NCI-H146 (cell line): ENCODE data around the gene KCNB1.
"Not testable (repeated sequence)": the region's sequence is repeated elsewhere in the genome, so short reads cannot be mapped to it uniquely, and the experiment has no call there.

ENCODE experiments used
- DNase-seq: peaks from one replicate; lab custom pipeline; 2025; lab: John Stamatoyannopoulos, UW

KCNB1 gene

GRCh38 chr20:49435639-49436038 is 46.8 kb downstream of the KCNB1 start:
- peak; percentile 14 for DNase-seq

- peak; percentile 85 for DNase-seq
These were observed 49.1 kb downstream of the KCNB1 start for GRCh38 chr20:49433333-49433732.

GRCh38 chr20:49432550-49432949 is 49.9 kb downstream of the KCNB1 start:
- no peak for DNase-seq

GRCh38 chr20:49431329-49431728 is 51.1 kb downstream of the KCNB1 start:
- no peak for DNase-seq

- DNase-seq, result no peak
These were observed 52.1 kb downstream of the KCNB1 start for GRCh38 chr20:49430320-49430719.

GRCh38 chr20:49427751-49428518 is 54.5 kb downstream of the KCNB1 start:
- DNase-seq, result no peak

- no peak for DNase-seq
These were observed 55.6 kb downstream of the KCNB1 start for GRCh38 chr20:49426873-49427272.

GRCh38 chr20:49426395-49426794 is 56.1 kb downstream of the KCNB1 start:
- DNase-seq, result no peak

- DNase-seq, result peak; percentile 24
These were observed 57.9 kb downstream of the KCNB1 start for GRCh38 chr20:49424536-49424935.

GRCh38 chr20:49422161-49422560 is 60.3 kb downstream of the KCNB1 start:
- DNase-seq, result no peak

- no peak for DNase-seq
These were observed 61.6 kb downstream of the KCNB1 start for GRCh38 chr20:49420811-49421295.

DNA sequence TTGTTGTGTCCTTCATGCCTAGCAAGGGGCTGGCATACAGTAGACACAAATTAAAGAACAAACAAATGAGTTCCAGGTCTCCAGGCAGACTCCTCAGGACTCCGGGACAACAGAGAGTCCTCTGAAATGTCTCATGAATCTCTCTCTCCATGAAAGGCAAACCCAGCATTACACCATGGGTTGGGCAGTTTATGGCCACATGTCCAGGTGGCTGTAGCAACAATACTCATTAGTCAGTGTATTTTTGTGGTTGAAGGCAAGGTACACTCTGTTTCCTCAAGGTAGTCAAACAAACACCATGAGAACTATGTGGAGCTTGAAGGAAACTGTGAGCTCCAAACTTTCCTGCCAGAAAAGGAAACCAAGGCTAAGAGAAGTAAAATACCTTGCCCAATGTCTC is 62.2 kb downstream of the KCNB1 start:
- DNase-seq, result no peak

GRCh38 chr20:49419785-49420184 is 62.7 kb downstream of the KCNB1 start:
- no peak for DNase-seq

DNA sequence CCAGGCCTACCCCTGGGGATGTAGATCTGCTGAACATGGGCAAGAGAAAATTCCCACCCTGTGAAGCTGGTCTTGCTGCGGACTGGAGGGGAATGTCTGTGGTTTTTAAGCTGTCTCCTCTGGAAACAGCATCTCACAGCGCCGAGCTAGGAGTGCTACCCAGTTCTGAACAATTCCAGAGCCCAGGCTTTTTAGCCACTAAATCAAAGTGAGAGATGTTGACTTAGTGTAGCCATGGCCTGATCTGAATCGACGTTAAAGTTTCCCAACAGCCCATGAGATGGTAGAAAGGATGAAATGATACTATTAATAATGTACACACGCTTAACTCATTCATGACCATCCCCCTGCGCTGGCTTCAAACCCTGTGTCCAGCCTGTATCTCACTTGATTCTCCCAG is 63.7 kb downstream of the KCNB1 start:
- DNase-seq, result no peak

- DNase-seq, result no peak
These were observed 64.5 kb downstream of the KCNB1 start for GRCh38 chr20:49417843-49418555.

GRCh38 chr20:49415668-49416044 is 66.8 kb downstream of the KCNB1 start:
- DNase-seq, result no peak

- DNase-seq, result no peak
These were observed 67.3 kb downstream of the KCNB1 start for GRCh38 chr20:49415005-49415667.

- no peak for DNase-seq
These were observed 68.8 kb downstream of the KCNB1 start for GRCh38 chr20:49413677-49414076.

DNA sequence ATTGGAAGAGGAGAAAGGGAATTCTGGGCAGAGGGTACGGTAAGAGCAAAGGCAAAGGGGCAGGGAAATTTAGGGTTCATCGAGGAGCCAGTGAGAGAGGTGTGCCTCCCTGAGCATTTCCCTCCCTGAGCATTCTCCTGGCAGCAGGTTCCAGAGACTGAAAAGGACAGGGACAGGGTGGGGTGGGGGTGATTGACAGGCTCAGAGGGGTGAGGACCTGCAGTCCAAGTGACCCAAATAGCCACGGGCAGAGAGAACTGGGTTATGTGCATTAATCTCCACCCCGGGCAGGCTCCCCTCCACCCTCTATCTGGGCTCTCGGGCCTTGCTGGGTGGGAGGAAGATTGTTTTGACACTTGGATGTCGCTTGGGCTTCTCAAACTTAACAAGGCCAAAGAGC is 69.5 kb downstream of the KCNB1 start:
- DNase-seq, result no peak

- no peak for DNase-seq
These were observed 70.2 kb downstream of the KCNB1 start for GRCh38 chr20:49412254-49412653.

GRCh38 chr20:49411221-49411925 is 71.1 kb downstream of the KCNB1 start:
- no peak for DNase-seq

- DNase-seq, result not testable (repeated sequence)
These were observed 72.4 kb downstream of the KCNB1 start for GRCh38 chr20:49409975-49410621.
